Transverse colon (tissue), 4 donors: ENCODE results near the gene SNTG2.

Experiments
- EP300 ChIP-seq: sonication (generic); formaldehyde crosslinking; IDR thresholded peaks from one replicate; pipeline ENCODE4 v1.6.1; 2017; ENCODE audit warnings: antibody characterized with exemption, low read depth
- POLR2A ChIP-seq: fragments of 450-650 bp; IDR thresholded peaks from one replicate; pipeline ENCODE4 v1.6.1; 2016; ENCODE audit warnings: antibody characterized with exemption, mild to moderate bottlenecking, moderate library complexity
- POLR2AphosphoS5 ChIP-seq, 3 donors: sonication (generic); formaldehyde crosslinking; IDR thresholded peaks; one replicate each; pipeline ENCODE4 v1.6.1; 2016; ENCODE audit warnings: antibody characterized with exemption in 3 of 3
- TF ChIP-seq, protein P1 (sequence below), 5 experiments: fragments of 200-600 bp in 3 of 5; fragments of 450-650 bp in 2 of 5; sonication (generic) in 3 of 5; IDR thresholded peaks; 1 replicate in 2 of 5; 2 replicates in 3 of 5; pipeline ENCODE4 v1.5.1; 2016 to 2017; ENCODE audit warnings: antibody characterized with exemption in 5 of 5, inconsistent platforms in 3 of 5, mild to moderate bottlenecking in 2 of 5, moderate library complexity in 1 of 5

DNA sequence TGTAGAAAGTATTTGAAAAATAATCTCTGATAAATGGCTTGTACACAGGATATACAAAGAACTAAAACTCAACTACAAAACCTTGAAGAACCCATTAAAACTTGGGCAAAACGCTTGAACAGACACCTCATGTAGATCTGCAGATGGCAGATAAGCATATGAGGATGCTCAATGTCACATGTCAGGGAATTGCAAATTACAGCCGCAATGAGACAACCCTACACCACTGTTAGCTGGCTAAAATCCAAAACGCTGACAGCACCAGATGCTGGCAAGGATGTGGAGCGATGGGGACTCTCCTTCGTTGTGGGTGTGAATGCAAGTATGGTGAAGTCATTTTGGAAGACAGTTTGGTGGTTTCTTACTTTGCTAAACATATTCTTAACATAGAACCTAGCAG, 53.7 kb downstream of the SNTG2 start:
- TF ChIP-seq, protein P1, sequence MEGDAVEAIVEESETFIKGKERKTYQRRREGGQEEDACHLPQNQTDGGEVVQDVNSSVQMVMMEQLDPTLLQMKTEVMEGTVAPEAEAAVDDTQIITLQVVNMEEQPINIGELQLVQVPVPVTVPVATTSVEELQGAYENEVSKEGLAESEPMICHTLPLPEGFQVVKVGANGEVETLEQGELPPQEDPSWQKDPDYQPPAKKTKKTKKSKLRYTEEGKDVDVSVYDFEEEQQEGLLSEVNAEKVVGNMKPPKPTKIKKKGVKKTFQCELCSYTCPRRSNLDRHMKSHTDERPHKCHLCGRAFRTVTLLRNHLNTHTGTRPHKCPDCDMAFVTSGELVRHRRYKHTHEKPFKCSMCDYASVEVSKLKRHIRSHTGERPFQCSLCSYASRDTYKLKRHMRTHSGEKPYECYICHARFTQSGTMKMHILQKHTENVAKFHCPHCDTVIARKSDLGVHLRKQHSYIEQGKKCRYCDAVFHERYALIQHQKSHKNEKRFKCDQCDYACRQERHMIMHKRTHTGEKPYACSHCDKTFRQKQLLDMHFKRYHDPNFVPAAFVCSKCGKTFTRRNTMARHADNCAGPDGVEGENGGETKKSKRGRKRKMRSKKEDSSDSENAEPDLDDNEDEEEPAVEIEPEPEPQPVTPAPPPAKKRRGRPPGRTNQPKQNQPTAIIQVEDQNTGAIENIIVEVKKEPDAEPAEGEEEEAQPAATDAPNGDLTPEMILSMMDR (IDR thresholded peaks at IDR 0.05) = no peak
- TF ChIP-seq EP300 (no peak), POLR2A (no peak), POLR2AphosphoS5 (IDR thresholded peaks at IDR 0.05) (no peak)
